B cell (primary cell): ENCODE data around the gene PTPN13. TPM values are rescaled to one million over a fixed set of nuclear protein-coding genes. Genes with fewer than 3 reads are reported as not detected.

Source experiments
- ATAC-seq: fragments of 200-7000 bp; cut with Tn5 transposase; one replicate; pipeline ENCODE4 v1.10.0; 2021; ENCODE audit warnings: low read depth, mild to moderate bottlenecking, moderate number of reproducible peaks, moderate library complexity
- CTCF ChIA-PET: fragments of 350-600 bp; sonication (Branson Sonifier 250); formaldehyde crosslinking; loops from one replicate; lab custom pipeline; 2021; ENCODE audit warnings: antibody characterized with exemption, inconsistent platforms; lab: Charles Lee
- POLR2A ChIA-PET: fragments of 350-600 bp; sonication (Branson Sonifier 250); formaldehyde crosslinking; loops from one replicate; lab custom pipeline; 2021; ENCODE audit warnings: antibody characterized with exemption; lab: Charles Lee
- DNase-seq: peaks from one replicate; pipeline ENCODE4 v3.0.0; 2013
- H2AFZ ChIP-seq: 2 replicates; pipeline ENCODE4 v1.6.1; 2012; ENCODE audit warnings: mild to moderate bottlenecking, low read depth, low read length; ENCODE audit not compliant: insufficient read depth, poor library complexity, severe bottlenecking
- H3K27ac ChIP-seq, 2 donors: 1 replicate in 1 of 2; 2 replicates in 1 of 2; pipeline ENCODE4 v1.5.1; 2012 to 2013; ENCODE audit warnings: low read length in 2 of 2, mild to moderate bottlenecking in 2 of 2, moderate library complexity in 1 of 2
- H3K27me3 ChIP-seq, 4 experiments: fragments of 200-600 bp in 1 of 4; sonication (generic) in 1 of 4; replicated peaks in 1 of 4; 1 replicate in 2 of 4; 2 replicates in 2 of 4; pipeline versions ENCODE4 v1.6.1 to v1.7.0; 2013 to 2016; ENCODE audit warnings: low read length in 3 of 4, mild to moderate bottlenecking in 2 of 4, mixed read lengths in 1 of 4, moderate library complexity in 1 of 4; ENCODE audit not compliant: insufficient read depth in 4 of 4, control insufficient read depth in 3 of 4; ENCODE audit errors: control extremely low read depth in 1 of 4
- H3K36me3 ChIP-seq, 2 experiments: replicated peaks in 1 of 2; 1 replicate in 1 of 2; 2 replicates in 1 of 2; pipeline versions ENCODE4 v1.6.1 to v1.7.1; 2013; ENCODE audit warnings: low read length in 1 of 2; ENCODE audit not compliant: insufficient read depth in 2 of 2, control insufficient read depth in 1 of 2; ENCODE audit errors: control extremely low read depth in 1 of 2, extremely low read depth in 1 of 2
- H3K4me1 ChIP-seq, 2 donors: fragments of 200-600 bp in 1 of 2; sonication (generic) in 1 of 2; 1 replicate in 1 of 2; 2 replicates in 1 of 2; pipeline versions ENCODE4 v1.5.1 to v1.6.1; 2013 to 2017; ENCODE audit warnings: low read length in 2 of 2; ENCODE audit not compliant: control insufficient read depth in 2 of 2, insufficient read depth in 2 of 2
- H3K4me2 ChIP-seq: replicated peaks from 2 replicates; pipeline ENCODE3; 2012; ENCODE audit warnings: mild to moderate bottlenecking, low read depth, low read length; ENCODE audit not compliant: poor library complexity, severe bottlenecking
- H3K4me3 ChIP-seq, 5 experiments: fragments of 200-600 bp in 1 of 5; sonication (generic) in 1 of 5; 1 replicate in 3 of 5; 2 replicates in 2 of 5; pipeline versions ENCODE4 v1.5.1 to v1.7.0; 2011 to 2016; ENCODE audit warnings: low read length in 4 of 5, mild to moderate bottlenecking in 4 of 5, low read depth in 2 of 5, control low read depth in 1 of 5, moderate library complexity in 1 of 5; ENCODE audit not compliant: insufficient read depth in 1 of 5; ENCODE audit errors: control extremely low read depth in 1 of 5, extremely low read depth in 1 of 5
- H3K79me2 ChIP-seq: fragments of 200-600 bp; sonication (generic); one replicate; pipeline ENCODE4 v1.6.0; 2016; ENCODE audit warnings: low read length; ENCODE audit not compliant: control insufficient read depth, insufficient read depth
- H3K9ac ChIP-seq: fragments of 200-600 bp; sonication (generic); 2 replicates; pipeline ENCODE4 v1.6.1; 2017; ENCODE audit warnings: mild to moderate bottlenecking, low read length, moderate library complexity
- H3K9me3 ChIP-seq, 3 donors: one replicate each; pipeline versions ENCODE4 v1.6.1 to v1.7.1; 2013; ENCODE audit warnings: low read length in 2 of 3; ENCODE audit not compliant: control insufficient read depth in 2 of 3, insufficient read depth in 1 of 3; ENCODE audit errors: control extremely low read depth in 1 of 3
- H4K20me1 ChIP-seq: 2 replicates; pipeline ENCODE4 v1.6.0; 2012; ENCODE audit warnings: mild to moderate bottlenecking, low read length; ENCODE audit not compliant: insufficient read depth, control insufficient read depth, poor library complexity, severe bottlenecking
- H3K27ac Mint-ChIP-seq: one replicate; pipeline ENCODE4 v1.8.0; 2021; ENCODE audit warnings: mixed read lengths
- H3K27me3 Mint-ChIP-seq: one replicate; pipeline ENCODE4 v1.8.0; 2021; ENCODE audit warnings: mixed read lengths
- H3K4me1 Mint-ChIP-seq: one replicate; pipeline ENCODE4 v1.8.0; 2021; ENCODE audit warnings: mixed read lengths
- H3K4me3 Mint-ChIP-seq: one replicate; pipeline ENCODE4 v1.8.0; 2021; ENCODE audit warnings: mixed read lengths
- H3K9me3 Mint-ChIP-seq: one replicate; pipeline ENCODE4 v1.8.0; 2022; ENCODE audit warnings: mixed read lengths; ENCODE audit not compliant: insufficient read depth
- EZH2 ChIP-seq: IDR thresholded peaks from 2 replicates; pipeline ENCODE4 v1.6.1; 2012; ENCODE audit warnings: borderline replicate concordance, low read depth, mild to moderate bottlenecking, moderate library complexity, low read length; ENCODE audit not compliant: insufficient read depth, poor library complexity, severe bottlenecking
- WGBS: methylation state at CpG from one replicate; pipeline ENCODE4 v1.1.5; 2013; ENCODE audit warnings: missing lambda C conversion rate; ENCODE audit not compliant: insufficient coverage; 5-methylcytosine and 5-hydroxymethylcytosine counted together
- intact Hi-C: fragments of 100-400 bp; cut with micrococcal nuclease; formaldehyde crosslinking; loops from one replicate; pipeline ENCODE4 v1.10.0; 2022
- polyA plus RNA-seq: library from polyadenylated mRNA; depleted of rRNA; stranded (reverse); fragments of >200 nt; gene quantifications from 2 replicates; pipeline ENCODE4 v1.2.3, GENCODE V29; 2012
- total RNA-seq, 2 donors: library from RNA; stranded (reverse); fragments of 120-200 nt in 1 of 2; gene quantifications; 1 replicate in 1 of 2; 2 replicates in 1 of 2; pipeline versions ENCODE4 v1.2.3 to v1.2.4, GENCODE V29; 2013 to 2022
- TF ChIP-seq, protein P1 (sequence below): fragments of 200-600 bp; IDR thresholded peaks from one replicate; pipeline ENCODE4 v1.8.0; 2022; ENCODE audit warnings: antibody characterized with exemption, mild to moderate bottlenecking

The PTPN13 gene
- total and polyA plus RNA-seq, 2 donors (not counting 1 experiment from before 2014, with no cell fraction given), result 0.91 TPM; not detected in 1

DNA sequence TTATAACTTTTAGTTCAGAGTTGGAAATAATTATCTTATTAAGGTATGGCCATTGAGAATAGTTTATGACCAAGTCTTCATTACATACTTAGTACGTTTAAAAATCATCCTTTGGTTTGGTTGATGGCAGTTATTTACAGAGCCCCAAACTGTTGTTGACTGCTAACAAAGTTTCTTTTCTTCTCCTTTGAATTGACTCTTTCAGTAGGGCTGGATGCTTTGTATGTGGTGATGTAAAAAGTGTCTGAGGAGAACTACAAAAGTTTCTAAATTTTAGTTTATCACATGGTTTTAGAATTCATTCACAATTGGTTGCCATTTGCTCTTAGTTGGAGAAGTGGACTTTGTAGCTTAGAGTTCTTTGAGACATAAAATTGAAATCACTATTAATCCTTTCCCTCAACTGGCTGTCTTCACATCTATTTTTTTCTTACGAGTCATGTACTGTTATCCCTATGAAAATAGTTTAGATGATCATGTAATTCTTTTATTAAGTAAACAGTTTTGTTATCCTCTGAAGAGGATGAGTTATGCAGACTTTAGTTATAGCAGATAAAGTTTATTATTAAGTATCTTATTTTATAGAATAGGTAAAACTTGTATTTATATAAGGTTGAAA, 14.8 kb downstream of the PTPN13 start:
- Histone ChIP-seq H3K79me2 (no peaks in the 10 kb centered on the region), H3K27ac (no peak overlapping the region), H3K4me1 (no peaks in the 10 kb centered on the region), H3K36me3 (no peaks in the 10 kb centered on the region), H3K4me3 (no peak overlapping the region), H3K27me3 (no peaks in the 10 kb centered on the region), H3K9ac (no peak overlapping the region), H4K20me1 (no peaks in the 10 kb centered on the region), H2AFZ (no peak overlapping the region), H3K9me3 (no peaks in the 10 kb centered on the region), H3K4me2 (no peak overlapping the region)
- peaks cover 3% of the 10 kb centered on the region for H3K27me3 Mint-ChIP-seq
- ChIA-PET CTCF (no interaction called here), POLR2A (no interaction called here)
- DNase-seq (no peak), ATAC-seq (no peak)
- WGBS, result no CpG with 5 or more reads among the region's 2 CpGs
- H3K4me3 Mint-ChIP-seq, result no peak overlapping the region
- no peaks in the 10 kb centered on the region for H3K4me1 Mint-ChIP-seq
- intact Hi-C loops, result no loop called here
- no peaks in the 10 kb centered on the region for H3K9me3 Mint-ChIP-seq
- TF ChIP-seq, protein P1, sequence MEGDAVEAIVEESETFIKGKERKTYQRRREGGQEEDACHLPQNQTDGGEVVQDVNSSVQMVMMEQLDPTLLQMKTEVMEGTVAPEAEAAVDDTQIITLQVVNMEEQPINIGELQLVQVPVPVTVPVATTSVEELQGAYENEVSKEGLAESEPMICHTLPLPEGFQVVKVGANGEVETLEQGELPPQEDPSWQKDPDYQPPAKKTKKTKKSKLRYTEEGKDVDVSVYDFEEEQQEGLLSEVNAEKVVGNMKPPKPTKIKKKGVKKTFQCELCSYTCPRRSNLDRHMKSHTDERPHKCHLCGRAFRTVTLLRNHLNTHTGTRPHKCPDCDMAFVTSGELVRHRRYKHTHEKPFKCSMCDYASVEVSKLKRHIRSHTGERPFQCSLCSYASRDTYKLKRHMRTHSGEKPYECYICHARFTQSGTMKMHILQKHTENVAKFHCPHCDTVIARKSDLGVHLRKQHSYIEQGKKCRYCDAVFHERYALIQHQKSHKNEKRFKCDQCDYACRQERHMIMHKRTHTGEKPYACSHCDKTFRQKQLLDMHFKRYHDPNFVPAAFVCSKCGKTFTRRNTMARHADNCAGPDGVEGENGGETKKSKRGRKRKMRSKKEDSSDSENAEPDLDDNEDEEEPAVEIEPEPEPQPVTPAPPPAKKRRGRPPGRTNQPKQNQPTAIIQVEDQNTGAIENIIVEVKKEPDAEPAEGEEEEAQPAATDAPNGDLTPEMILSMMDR, result no peak
- TF ChIP-seq EZH2, result no peak
- no peak overlapping the region for H3K27ac Mint-ChIP-seq

DNA sequence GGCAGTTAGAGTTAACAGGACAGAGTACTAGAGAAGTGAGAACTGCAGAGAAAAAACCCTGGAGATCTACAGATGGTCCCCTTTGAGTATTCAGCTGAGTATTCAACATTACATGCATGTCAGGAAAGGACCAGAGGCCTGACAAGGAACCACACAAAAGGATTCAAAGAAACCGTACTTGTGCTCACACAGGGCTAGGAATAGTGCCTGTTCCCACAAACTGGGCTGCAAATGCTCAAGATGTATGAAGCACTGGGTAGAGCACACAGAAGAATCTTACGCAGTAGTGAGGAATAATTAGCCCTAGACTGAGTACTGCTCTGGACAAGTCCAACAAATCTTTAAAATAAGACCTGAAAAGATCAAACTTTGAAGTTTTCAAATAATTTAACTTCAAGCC, 17.6 kb downstream of the PTPN13 start:
- H3K4me1 ChIP-seq, result no peaks in the 10 kb centered on the region
- H3K4me3 ChIP-seq, result no peak overlapping the region
- TF ChIP-seq EZH2, result no peak
- TF ChIP-seq, protein P1, result no peak
- no peaks in the 10 kb centered on the region for H3K9me3 Mint-ChIP-seq
- H3K9me3 ChIP-seq, result no peaks in the 10 kb centered on the region
- no peaks in the 10 kb centered on the region for H3K79me2 ChIP-seq
- H3K4me3 Mint-ChIP-seq, result no peak overlapping the region
- no peaks in the 10 kb centered on the region for H3K27me3 ChIP-seq
- H3K27ac Mint-ChIP-seq, result no peak overlapping the region
- H3K27me3 Mint-ChIP-seq, result peaks cover 3% of the 10 kb centered on the region
- ChIA-PET POLR2A (no interaction called here), CTCF (no interaction called here)
- ATAC-seq (no peak), DNase-seq (no peak)
- H3K4me1 Mint-ChIP-seq, result no peaks in the 10 kb centered on the region
- no peak overlapping the region for H3K27ac ChIP-seq
- intact Hi-C loops, result no loop called here
- WGBS, result 91% methylated on average over 1 of the region's 2 CpGs
- no peaks in the 10 kb centered on the region for H4K20me1 ChIP-seq
- no peak overlapping the region for H3K4me2 ChIP-seq
- no peak overlapping the region for H2AFZ ChIP-seq
- H3K9ac ChIP-seq, result no peak overlapping the region
- H3K36me3 ChIP-seq, result no peaks in the 10 kb centered on the region
